GM13976 (cell line): ENCODE results near the gene LMNTD2.

Experiments used
- DNase-seq: peaks from one replicate; pipeline ENCODE4 v3.0.0; 2012; ENCODE audit warnings: low spot score
- CTCF ChIP-seq: IDR thresholded peaks from 2 replicates; pipeline ENCODE4 v1.5.1; 2012; ENCODE audit warnings: borderline replicate concordance, mild to moderate bottlenecking; ENCODE audit not compliant: insufficient read depth; ENCODE audit errors: extremely low read depth, missing control alignments, control extremely low read depth
- in situ Hi-C: fragments of 300-500 bp; cut with MboI; formaldehyde crosslinking; loops from one replicate; pipeline ENCODE4 v1.12.0; 2022; ENCODE audit warnings: low sequenced_read_pairs, mixed read lengths, inconsistent platforms; ENCODE audit not compliant: unreplicated experiment

LMNTD2 gene

DNA sequence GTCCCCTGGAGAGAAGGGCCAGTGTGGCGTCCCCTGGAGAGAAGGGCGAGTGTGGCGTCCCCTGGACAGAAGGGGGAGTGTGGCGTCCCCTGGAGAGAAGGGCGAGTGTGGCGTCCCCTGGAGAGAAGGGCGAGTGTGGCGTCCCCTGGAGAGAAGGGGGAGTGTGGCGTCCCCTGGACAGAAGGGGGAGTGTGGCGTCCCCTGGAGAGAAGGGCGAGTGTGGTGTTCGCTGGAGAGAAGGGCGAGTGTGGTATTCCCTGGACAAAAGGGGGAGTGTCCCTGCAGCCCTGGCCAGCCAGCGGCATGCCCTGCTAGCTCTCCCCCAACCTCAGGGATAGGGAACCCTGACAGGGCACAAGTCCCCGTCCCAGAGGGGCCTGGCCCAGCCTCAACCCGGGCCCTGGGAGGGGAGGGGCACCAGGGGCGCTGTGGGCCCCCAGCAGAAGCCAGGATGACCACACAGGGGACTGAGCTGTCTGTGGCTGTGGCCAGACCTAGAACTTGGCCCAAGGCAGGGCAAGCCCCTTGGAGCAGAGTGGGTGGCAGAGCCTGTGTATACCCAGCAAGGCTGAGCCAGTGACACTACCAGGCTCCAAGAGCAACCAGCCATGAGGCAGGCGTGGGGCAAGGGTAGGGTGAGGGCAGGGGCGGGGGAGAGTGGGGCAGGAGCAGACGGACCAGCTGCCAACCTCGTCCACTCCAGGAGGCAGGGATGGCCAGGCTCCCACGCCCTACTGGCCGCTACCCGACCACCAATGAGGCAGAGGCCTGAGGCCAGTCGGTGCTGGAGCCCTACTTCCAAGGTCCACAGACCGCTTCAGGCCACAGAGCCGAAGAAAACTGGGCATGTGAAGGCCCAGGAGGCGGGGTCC, 29.3 kb downstream of the LMNTD2 start:
- TF ChIP-seq CTCF = no peak
- in situ Hi-C loops = no loop called here
- DNase-seq = no peak

GRCh38 chr11:529728-530411, 30.7 kb downstream of the LMNTD2 start:
- in situ Hi-C loops = no loop called here
- TF ChIP-seq CTCF = no peak
- DNase-seq = no peak

DNA sequence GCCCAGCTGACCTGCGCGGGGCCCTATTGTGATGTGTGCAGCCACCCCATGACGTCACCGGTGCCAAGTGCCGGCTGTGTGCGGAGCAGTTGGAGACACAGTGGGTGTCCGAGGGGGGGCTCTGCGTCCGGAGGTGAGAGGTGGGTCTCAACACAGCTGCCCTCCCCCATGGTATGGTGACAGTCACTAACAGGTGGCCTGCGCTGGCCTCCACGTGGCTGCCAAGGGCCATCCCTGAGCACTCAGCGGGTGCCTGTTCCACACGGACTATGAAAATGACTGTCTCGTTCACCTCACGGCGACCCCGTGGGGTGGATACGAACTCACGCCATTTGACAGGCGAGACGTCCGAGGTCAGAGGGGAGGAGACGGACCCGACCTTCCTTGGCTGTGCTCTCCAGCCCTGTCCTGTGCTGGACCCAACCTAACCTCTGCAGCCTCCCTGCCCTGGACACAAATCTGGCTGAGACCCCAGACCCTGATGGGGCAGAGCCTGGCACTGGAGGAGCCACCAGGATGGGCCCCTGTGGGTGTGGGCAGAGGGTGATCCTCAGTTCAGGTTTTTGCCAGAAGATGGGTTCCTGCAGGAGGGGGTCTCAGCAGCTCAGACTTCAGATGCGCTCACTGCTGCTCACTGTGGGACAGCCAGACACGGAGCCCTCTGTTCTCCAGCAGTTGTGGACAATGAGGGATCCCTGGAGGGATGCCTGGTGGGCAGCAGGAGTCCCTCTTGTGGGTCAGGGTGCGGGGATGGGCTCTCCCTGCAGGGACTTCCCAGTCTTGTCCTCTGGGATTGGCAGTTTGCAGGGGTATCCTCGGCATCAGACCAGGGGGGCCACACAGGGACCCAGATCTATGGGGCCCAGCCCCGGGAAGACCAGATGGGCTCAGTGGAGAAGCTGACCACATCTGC, 31.5 kb downstream of the LMNTD2 start:
- no peak for TF ChIP-seq CTCF
- no peak for DNase-seq
- in situ Hi-C loops = no loop called here

GRCh38 chr11:528166-528814, 32.2 kb downstream of the LMNTD2 start:
- in situ Hi-C loops = no loop called here
- DNase-seq = no peak
- no peak for TF ChIP-seq CTCF

DNA sequence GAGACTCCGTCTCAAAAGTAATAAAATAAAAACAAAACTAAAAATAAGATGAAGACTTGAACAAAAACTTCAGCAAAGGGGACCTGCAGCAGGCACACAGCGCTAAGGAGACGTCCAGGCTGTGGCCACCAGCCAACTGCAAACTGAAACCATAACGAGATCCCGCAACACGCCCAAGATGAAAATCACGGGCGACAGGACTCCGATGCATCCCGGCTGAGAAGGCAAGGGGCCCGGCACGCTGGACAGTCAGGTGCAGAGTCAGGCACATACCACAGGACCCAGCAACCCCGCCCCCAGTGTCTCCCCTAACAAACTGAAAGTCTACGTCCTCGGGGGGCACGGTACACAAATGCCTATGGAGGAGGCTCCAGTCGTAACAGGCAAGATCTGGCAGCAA, 34.3 kb downstream of the LMNTD2 start:
- no peak for DNase-seq
- no peak for TF ChIP-seq CTCF
- in situ Hi-C loops = no loop called here
